Endometrium (tissue), 2 donors: ENCODE measurements around the gene YWHAE.
"Not testable (repeated sequence)": the region's sequence is repeated elsewhere in the genome, so short reads cannot be mapped to it uniquely, and the experiment has no call there.

ENCODE experiments used
- FAIRE-seq: peaks from 2 replicates; lab custom pipeline; 2012; peaks lifted over from hg19 to GRCh38; lab: Jason Lieb, UNC
- donor health status: control.
- donor health status: control.

Gene YWHAE

DNA sequence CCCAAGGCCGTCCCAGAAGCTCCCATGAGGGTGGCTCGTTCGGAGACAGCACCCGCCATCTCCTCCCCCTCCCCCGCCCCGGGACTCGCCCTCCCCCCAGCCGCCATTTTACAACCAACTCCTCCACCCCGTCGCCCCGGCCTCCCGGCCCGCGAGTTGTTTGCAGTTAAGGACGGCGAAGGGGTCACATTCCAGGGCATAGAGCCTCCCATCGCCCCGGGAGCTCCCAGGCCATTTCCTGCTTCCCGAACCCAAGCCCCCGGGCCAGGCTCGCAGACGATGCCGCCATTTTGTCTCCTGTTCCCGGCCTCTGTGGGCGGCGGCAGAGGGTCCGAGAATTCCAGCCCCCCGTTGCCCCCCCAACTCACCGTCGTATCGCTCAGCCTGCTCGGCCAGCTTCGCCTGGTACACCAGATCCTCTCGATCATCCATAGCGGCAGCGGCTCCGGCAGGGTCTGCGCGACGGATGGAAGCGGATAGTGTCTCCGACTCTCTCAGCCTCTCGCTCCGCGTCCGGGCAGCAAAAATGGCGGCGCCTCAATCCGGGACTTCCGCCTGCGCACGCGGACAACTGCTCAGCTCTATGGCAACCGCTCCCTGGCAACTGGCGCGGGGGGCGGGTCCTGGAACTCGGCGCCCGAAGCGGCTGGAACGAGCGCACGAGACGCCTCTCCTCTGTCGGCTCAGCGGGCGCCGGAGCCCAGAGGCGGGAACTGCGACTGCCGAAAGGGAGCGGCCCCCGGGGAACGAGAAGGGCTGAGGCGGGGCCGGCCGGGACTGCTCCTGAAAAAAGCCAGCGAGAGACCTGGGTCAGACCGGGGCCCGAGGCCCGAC lies at the start of gene YWHAE:
Gene YWHAE (minus strand): TSS at position 544 of the 834 bp plus-strand sequence. CDS start 112 bp downstream, at position 432.
- peak; percentile 41 for FAIRE-seq

DNA sequence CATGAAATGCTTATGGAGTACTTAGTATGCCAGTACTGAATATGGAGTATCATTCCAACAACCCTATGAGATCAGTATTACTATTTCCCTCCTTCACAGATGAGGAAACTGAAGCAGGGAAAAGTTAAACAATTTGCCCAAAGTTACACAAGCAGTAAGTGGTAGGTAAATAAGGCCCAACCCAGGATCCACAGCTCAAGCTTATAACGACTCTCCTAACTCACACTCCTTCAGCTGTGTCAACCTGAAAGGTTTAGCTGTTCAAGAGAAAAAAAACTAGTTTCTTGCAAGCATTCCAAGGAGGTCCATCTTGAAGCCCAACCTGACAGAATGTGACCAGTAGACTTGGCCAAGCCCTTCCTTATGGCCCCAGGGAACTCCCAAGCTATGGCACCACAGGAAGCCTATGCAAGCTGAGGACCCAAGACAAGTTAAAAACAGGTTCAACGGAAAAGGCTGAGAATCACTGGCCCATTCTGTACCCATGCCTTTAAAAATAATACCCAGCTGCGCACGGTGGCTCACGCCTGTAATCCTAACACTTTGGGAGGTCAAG lies 49.5 kb upstream of the YWHAE start:
- no peak for FAIRE-seq

DNA sequence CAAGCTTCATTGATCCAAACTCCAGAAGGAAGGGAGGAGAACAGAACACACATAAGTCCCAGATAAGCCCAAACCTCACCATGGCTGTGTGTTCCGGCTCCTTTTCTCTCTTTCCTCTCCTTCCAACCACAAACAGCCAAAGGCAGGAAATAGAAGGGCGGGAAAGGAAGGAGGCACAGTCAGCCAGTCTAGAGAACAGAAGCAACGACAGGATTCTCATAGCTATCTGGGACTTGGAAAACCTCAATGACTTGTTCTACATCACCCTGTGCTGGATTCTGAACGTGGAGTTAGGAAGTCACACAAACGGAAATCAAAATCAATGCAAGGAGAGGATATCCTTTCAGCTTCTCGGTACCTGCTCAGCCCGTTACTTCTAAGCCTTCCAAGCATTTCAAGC lies 47.0 kb upstream of the YWHAE start:
- FAIRE-seq, result no peak

DNA sequence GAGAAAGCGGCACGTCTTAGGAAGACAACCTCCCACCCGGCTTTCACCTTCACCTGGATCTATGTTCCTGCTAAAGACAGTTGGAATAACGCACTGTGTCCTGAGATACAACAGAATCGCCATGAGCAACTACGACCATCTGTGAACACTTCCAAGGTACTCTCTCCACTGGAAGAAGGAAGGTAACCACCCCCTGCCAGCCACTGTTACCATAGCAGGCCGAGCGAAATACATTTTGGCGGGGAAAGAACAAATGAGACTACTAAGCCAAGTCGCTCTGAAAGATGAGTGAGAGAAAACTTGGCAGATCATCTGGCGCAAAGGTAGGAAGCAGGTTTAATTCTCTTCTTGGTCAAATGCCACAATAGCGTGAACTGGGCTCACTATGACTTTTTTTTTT lies 46.2 kb upstream of the YWHAE start:
- no peak for FAIRE-seq

DNA sequence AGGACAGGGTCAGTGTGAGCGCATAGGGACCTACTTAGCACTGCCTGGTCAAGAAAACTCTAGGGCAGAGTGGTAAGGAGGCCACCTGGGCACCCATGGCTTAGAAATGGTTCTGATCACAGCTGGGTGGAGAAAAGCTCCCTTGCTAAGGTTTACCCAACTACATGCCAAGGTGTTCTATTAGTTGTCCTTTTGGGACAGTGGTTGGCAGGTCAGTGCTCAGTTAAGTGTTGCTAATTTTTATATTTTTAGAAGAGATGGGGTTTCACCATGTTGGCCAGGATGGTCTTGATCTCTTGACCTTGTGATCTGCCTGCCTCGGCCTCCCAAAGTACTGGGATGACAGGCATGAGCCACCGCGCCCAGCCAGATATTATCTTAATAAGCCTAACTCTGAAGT lies 45.7 kb upstream of the YWHAE start:
- not testable (repeated sequence) for FAIRE-seq

DNA sequence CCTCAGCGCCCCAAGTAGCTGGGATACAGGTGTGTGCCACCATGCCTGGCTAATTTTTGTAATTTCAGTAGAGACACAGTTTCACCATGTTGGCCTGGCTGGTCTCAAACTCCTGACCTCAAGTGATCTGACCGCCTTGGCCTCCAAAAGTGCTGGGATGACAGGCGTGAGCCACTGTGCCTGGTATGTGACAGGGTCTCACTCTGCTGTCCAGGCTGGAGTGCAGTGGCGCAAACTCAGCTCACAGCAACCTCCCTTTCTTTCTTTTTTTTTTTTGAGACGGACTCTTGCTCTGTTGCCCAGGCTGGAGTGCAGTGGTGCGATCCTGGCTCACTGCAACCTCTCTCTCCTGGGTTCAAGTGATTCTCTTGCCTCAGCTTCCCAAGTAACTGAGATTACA lies 42.7 kb upstream of the YWHAE start:
- not testable (repeated sequence) for FAIRE-seq

DNA sequence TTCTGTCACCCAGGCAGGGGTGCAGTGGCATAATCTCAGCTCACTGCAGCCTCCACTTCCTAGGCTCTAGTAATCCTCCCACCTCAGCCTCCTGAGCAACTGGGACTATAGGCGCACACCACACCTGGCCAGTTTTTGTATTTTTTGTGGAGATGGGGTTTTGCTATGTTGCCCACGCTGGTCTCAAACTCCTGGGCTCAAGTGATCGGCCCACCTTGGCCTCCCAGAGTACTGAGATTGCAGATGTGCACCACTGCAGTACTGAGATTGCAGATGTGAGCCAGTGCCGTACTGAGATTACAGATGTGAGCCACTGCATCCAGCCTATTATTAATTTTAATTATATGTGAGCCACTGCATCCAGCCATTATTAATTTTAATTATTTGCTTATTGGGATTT lies 42.2 kb upstream of the YWHAE start:
- no peak for FAIRE-seq

DNA sequence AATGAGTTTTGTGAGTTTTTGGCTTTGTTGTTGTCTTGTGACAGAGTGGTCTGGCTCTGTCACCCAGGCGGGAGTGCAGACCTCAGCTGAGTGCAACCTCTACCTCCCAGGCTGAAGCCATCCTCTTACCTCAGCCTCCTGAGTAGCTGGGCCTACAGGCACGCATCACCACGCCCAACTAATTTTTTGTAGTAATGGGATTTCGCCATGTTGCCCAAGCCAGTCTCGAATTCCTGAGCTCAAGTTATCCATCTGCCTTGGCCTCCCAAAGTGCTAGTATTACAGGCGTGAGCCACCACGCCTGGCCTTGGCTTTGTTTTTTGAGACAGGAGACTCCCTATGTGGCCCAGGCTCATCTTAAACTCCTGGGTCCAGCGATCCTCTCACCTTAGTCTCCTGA lies 40.9 kb upstream of the YWHAE start:
- no peak for FAIRE-seq

DNA sequence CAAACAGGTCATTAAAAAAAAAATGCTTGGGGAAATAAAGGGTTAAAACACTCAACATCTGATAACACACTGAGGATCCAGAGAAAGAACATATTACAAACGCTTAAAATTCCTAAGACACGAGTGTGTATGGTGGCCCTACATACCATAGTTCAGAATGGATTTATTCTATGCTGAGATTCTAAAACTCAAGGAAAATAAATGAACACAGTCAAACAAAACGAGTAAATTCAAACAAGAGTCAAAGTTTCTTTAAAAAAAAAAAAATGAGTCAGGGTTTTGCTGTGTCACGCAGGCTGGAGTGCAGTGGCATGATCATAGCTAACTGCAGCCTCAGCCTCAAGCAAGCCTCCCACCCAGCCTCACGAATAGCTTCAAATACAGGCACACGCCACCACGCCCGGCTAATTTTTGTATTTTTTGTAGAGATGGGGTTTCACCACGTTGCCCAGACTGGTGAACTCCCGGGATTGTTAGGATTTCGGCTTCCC lies 38.6 kb upstream of the YWHAE start:
- FAIRE-seq, result no peak

DNA sequence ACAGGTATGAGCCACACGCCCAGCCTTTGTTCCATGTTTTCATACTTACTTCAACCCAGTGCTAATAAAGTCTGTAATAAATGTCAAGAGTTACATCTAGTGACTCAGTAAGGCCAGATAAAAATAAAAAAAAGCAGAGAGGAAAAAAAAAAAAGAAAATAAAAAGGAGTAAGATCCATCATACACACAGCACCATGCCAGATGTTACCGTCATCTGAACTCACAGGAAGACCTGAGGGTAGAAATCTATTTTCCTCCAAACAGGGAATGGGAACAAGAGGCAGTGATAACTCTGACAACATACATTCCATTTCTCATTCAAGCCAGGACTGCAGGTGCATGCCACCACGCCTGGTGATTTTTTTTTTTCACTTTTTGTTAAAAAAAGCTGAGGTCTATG lies 35.3 kb upstream of the YWHAE start:
- FAIRE-seq, result no peak

DNA sequence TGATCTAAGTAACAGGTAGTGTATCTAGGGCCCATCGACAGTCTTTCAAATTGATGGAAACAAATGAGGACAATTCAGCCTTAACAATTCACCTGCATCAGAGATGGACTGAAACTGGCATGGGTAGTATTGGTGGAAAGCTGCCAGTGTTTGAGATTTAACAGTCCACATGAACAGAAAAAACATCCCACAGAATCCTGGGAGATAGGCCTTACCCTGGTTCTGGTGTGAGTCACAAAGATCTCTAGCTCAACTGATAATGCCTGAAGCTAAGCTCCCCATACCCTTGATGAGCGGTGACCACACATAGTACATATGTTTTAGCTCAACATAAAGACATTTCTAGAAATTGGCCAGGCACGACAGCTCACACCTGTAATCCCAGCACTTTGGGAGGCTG lies 34.1 kb upstream of the YWHAE start:
- no peak for FAIRE-seq

DNA sequence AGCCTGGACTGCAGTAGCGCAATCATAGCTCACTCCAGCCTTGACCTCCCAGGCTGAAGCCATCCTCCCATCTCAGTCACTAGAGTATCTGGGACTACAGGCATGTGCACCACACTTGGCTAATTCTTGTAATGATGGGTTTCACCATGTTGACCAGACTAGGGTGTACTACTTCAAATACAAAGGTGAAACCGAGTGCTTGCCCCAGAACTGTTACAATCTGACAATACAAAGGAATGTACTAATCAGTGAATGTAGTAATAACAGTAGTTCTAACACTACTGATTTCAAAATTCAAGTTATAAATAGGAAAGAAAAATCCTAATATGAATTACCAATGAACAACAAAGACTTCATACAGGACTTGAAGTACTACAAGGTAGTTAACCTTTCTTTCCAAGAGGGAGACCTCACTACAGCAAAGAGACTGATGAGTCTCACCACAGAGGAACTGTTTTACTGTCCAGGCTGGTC lies 31.6 kb upstream of the YWHAE start:
- no peak for FAIRE-seq

DNA sequence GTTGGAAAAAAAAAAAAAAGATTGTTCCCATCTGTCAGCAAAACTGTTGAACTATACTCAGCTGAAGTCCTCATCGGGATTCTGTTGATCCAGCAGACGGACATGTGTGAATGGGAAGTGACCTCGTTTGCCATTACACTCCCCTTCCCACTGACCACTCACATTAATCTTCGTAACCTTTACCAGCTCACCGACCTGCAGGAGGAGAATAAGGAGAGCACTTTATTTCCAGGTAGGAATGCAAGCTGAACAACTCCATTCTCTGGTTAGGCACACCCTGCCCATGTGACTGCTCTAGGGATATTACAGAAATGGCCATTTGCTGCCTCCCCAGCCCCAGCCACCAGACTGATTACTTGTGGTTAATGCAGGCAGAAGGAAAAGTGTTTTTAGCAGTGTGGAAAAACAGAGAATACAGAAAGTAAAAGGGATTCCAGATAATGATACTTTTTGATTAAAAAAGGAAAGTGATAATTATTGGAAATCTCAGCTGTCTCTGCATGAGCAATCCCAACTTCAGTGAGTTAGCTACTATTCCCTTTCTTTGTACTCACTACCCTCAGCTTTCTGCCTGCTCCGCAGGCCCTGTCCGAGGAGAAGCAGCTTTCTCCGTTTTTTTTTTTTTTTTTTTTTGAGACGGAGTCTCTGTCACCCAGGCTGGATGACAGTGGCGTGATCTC lies 23.6 kb upstream of the YWHAE start:
- FAIRE-seq, result no peak

DNA sequence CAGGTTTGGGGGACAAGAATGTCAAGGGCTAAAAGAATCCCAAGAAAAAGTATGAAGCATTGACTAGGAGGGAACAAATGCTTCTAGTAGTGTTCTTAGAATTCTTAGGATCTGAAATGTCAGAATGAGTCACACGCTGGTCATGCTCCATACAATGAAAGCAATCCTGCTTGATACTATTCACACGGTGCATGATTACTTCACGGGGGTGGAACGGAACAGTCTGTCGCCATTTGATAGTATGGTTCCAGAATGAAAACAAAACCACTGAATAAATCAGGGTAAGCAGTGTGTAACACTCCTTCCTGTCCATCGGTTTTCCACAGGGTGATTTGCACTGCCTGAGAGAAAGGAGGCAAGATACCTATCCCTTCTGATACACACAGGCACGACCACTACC lies 22.9 kb upstream of the YWHAE start:
- no peak for FAIRE-seq

DNA sequence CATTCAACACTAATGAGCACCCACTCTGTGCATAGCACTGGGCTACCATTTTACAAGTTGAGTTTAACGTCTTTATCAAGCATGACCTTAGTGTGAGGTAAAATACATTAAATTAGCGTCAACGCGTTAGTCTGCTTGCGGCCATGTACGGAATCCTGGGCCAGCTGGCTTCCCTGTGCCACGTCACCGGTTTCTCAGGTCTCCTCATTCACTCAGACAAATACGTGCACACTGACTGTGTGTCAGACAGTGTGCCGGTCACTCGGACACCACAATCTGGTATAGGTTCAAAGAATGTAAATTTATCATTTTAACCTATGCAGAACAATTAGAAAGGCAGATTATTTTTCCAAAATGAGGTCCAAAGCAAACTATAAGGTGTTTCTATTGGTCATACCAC lies 21.4 kb upstream of the YWHAE start:
- no peak for FAIRE-seq

DNA sequence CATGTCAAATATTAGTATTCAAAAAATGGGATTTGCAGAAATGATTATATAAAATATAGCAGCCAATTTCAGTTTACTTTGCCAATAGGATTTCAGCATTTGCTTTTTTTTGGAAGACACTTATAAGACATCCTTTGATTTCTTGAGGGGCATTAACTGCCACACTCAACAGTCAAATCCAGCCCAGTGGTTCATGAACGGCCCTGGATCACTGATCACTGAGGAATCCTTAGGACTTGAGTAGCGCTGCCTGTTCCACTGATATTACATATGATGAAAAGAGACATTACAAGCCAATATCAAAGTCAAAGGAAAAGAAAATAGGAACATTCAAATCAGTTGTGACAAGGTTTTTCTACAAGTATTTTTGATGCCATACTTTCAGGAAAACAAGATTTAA lies 21.0 kb upstream of the YWHAE start:
- no peak for FAIRE-seq

DNA sequence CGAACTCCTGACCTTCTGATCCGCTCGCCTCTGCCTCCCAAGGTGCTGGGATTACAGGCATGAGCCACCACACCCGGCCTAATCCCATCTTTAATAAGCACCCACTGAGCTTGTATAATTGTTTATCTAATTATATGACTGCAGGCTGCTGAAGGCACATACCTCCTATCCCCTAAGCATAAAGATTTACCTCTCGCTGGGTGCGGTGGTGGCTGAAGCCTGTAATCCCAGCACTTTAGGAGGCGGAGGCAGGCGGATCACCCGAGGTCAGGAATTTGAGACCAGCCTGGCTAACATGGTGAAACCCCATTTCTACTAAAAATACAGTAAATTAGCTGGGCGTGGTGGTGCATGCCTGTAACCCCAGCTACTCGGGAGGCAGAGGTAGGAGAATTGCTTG lies 20.1 kb upstream of the YWHAE start:
- no peak for FAIRE-seq

DNA sequence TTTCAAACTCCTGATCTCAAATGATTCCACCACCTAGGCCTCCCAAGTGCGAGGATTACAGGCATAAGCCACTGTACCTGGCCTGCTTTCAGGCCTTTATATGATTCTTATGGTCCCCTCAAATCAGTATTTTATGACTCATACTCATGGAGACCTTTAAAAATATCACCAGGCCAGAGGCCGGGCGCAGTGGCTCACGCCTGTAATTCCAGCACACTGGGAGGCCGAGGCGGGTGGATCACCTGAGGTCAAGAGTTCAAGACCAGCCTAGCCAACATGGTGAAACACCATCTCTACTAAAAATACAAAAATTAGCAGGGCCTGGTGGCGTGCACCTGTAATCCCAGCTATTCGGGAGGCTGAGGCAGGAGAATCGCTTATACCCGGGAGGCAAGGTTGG lies 18.5 kb upstream of the YWHAE start:
- not testable (repeated sequence) for FAIRE-seq

DNA sequence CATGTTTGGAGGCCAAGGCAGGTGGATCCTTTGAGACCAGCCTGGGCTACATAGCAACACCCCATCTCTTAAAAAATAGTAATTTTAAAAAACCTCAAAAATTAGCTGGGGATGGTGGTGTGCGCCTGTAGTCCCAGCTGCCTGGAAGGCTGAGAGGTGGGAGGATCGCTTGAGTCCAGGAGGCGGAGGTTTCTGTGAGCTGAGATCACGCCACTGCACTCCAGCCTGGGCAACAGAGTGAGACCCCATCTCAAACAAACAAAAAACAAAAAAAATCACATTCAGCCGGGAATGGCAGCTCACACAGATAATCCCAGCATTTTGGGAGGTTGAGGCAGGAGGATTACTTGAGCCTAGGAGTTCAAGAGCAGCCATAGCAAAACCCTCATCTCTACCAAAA lies 16.4 kb upstream of the YWHAE start:
- FAIRE-seq, result no peak

DNA sequence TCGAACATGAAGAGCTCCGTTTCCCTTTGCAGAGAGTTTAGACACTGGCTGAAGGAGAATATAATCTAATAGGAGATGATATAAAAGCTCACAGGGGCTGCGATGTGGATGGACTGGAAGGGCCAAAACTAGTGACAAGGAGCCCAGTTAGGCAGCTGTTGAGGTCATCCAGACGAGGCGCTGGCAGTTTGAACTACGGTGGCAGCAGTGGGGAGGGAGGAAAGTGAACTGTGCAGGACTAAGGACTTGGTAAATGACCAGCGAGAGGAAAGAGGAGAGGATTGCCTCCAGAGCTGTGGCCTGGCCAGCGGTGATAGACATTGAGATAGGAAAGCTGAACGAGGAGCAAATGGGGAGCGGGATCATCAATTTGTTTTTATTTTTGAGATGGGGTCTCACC lies 14.6 kb upstream of the YWHAE start:
- FAIRE-seq, result no peak

DNA sequence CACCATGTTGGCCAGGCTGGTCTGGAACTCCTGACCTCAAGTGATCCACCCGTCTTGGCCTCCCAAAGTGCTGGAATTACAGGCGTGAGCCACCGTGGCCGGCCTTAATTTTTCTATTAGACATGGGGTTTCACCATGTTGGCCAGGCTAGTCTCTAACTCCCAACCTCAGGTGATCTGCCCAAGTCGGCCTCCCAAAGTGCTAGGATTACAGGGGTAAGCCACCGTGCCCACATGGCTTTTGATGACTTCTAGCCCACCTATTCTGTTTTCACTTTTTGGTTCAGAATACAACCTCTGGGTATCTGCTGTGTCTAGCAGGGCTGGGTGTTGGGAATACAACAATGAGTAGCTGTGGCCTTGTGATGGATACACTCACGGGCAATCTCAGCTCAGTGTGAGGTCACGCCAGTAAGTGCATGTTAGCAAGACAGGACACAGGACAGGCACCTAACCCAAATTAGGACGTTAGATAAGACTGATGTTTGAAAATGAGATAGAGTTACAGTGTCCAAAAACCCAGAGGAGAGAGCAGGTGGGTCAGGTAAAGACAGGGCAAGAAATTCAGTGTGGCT lies 14.1 kb upstream of the YWHAE start:
- FAIRE-seq, result no peak

DNA sequence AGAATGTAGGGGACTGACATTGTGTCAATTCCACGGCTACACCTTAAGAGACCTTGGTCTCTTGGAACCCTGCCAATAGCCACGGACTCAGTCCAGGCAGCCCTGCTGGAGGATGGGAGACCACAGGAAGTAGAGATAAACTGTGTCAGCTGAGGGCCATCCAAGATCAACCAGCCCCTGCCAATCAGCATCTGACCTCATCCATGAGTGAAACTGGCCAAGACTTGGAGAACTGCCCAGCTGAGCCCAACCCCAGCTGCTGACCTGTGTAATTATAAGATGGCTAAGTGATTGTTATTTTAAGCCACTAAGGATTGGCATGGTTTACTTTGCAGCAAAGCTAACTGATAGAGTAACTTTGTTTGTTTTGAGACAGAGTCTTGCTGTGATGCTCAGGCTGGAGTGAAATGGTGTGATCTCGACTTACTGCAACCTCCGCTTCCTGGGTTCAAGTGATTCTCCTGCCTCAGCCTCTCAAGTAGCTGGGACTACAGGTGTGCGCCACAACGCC lies 13.3 kb upstream of the YWHAE start:
- FAIRE-seq, result no peak
